Measurements from ENCODE around the gene ELMOD1. TPM values are rescaled to one million over a fixed set of nuclear protein-coding genes. Genes with fewer than 3 reads are reported as not detected.

Gene ELMOD1
- total RNA-seq, 1 donor from 2014 or later, result 0.53 TPM

Other genes with a start within 250 kb of the ELMOD1 start
- 9.5 and 17.1 TPM in 2 replicates for gene CWF19L2, start 133.3 kb upstream of the ELMOD1 start, total RNA-seq
- 10.8 and 11.6 TPM in 2 replicates for gene ALKBH8, start 25.4 kb upstream of the ELMOD1 start, total RNA-seq
- gene SLN, start 120.9 kb downstream of the ELMOD1 start, total RNA-seq, result not detected in 2 replicates